ENCODE results near the gene TRAF1. TPM values are rescaled to one million over a fixed set of nuclear protein-coding genes. Genes with fewer than 3 reads are reported as not detected.
A peak's percentile ranks its signal among the peaks of the same experiment; 100 is the strongest.

Gene TRAF1
- total and polyA plus RNA-seq, 3 donors from 2014 or later, result 3.9 to 8.6 (median 6.5) TPM

DNA sequence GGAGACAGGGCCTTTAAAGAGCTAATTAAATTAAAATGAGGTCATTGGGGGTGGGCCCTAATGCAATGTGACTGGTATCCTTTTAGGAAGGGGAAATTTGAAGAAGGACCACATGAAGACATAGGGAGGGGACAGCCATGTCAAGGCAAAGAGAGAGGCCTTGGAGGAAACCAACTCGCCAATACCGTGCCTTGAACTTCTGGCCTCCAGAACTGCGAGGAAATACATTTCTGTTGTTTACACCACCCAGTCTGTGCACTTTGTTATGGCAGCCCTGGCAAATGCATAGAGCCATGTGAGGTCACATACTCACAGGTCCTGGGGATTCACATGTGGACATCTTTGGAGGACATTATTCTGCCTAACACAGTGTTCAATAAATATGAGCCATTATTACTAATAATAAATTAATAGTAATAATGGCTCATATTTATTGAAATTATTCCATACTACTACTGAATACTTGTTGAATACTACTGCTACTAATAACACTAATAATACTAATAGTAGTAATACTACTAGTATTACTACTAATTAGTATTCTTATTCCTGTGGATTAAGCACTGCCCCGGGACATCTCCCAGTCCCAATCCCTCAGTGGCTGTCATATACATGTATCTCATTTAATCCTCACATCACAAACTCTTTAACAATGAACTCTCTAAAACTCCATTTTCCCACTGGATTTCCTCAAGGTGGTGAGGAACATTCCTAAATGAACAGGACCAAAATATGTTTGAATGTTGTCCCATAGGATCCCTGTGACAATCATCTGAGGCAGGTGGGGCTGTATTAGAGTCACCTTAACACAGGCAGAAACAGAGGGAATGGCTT lies 8.4 kb downstream of the TRAF1 start:
- H3K4me1 ChIP-seq, result peaks cover 31% of the 10 kb centered on the region
- H3K36me3 ChIP-seq (ENCODE audit: low read depth, missing control alignments), result no peaks in the 10 kb centered on the region
- no peaks in the 10 kb centered on the region for H3K9me3 ChIP-seq
- 85 to 90% methylated on average over 4 of the region's 4 CpGs for WGBS, 2 donors
- H3K27me3 ChIP-seq, result no peaks in the 10 kb centered on the region
- no peak overlapping the region for H3K4me3 ChIP-seq
- intact Hi-C loops (cut with DNase I; ENCODE audit: low total_unique reads), result no loop called here
- no peak for DNase-seq
- TF ChIP-seq POLR2A (IDR thresholded peaks at IDR 0.05) (no peak), CTCF (IDR thresholded peaks at IDR 0.05) (no peak)
- peak overlapping the region; percentile 84 to 86 for H3K27ac ChIP-seq

DNA sequence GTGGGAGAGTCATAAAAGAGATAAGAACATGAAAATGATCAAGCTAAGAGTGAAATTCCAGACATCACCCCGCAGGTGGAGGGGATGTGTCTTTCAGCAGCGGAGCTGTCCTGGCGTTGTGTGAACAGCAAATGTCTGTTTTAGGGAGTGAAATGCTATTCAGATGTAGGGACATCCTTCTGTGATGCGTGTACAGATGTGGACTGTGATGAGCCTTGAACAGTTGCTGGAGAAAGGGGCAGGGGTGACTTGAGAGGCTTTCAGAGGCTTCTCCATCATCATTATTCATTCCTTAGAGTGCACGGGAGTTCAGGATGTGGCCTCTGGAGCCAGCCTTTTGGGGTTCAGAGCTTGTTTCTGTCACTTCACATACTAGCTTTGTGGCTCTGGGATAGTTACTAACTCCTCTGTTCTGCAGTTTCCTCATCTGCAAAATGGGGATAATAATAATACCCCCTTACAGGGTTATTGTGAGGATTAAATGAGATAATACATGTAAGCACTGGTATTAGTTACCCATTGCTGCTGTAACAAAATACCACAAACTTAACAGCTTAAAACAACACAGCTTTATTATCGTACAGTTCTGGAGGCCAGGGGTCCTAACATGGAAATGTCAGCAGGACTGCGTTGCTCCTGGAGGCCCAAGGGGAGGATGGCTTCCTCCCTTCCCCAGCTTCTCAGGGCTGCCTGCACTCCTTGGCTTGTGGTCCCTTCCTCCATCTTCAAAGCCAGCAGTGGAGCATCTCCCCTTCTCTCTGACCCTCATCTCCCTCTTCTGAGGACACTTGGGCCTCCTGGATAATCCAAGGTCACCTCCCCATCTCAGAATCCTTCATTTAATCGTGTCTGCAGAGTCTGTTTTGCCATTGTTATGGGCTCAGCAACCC lies 9.4 kb downstream of the TRAF1 start:
- Histone ChIP-seq H3K9me3 (no peaks in the 10 kb centered on the region), H3K36me3 (ENCODE audit: low read depth, missing control alignments) (no peaks in the 10 kb centered on the region), H3K27ac (peak overlapping the region; percentile 37 to 86), H3K4me3 (no peak overlapping the region), H3K27me3 (no peaks in the 10 kb centered on the region), H3K4me1 (peaks cover 31% of the 10 kb centered on the region)
- intact Hi-C loops (cut with DNase I; ENCODE audit: low total_unique reads), result no loop called here
- no peak for TF ChIP-seq CTCF (IDR thresholded peaks at IDR 0.05)
- TF ChIP-seq POLR2A (IDR thresholded peaks at IDR 0.05), result no peak
- DNase-seq, result no peak
- 81 to 82% methylated on average over 8 of the region's 8 CpGs for WGBS, 2 donors

DNA sequence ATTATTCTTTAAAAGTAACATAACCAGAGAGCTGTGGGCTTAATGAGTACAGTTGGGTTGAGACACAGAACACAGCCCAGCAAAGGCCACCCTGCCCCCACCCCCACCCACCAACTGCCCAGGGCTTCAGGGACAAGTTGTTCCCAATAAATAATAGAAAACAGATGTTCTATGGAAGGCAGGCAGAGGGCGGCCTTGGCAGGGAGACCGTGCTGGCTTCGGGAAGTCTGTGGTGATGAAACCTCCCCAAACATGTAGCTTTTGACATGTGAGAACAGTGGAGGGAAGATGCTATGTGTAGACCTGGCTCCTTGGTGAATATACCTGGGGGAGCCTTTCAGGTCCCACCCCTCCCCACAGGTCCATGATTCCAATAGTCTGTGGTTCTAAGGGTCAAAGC lies 10.0 kb downstream of the TRAF1 start:
- 46 to 75% methylated on average over 1 to 3 of the region's 3 CpGs for WGBS, 2 donors
- no peaks in the 10 kb centered on the region for H3K27me3 ChIP-seq
- H3K4me1 ChIP-seq, result peaks cover 31% of the 10 kb centered on the region
- peak overlapping the region; percentile 37 to 76 for H3K27ac ChIP-seq
- no peak for TF ChIP-seq POLR2A (IDR thresholded peaks at IDR 0.05)
- peak in 2 of 3 experiments; percentile 15 to 18 for TF ChIP-seq CTCF (IDR thresholded peaks at IDR 0.05)
- no peaks in the 10 kb centered on the region for H3K36me3 ChIP-seq (ENCODE audit: low read depth, missing control alignments)
- intact Hi-C loops (cut with DNase I; ENCODE audit: low total_unique reads), result no loop called here
- H3K4me3 ChIP-seq, result no peak overlapping the region
- H3K9me3 ChIP-seq, result no peaks in the 10 kb centered on the region
- DNase-seq, result peak; percentile 72

DNA sequence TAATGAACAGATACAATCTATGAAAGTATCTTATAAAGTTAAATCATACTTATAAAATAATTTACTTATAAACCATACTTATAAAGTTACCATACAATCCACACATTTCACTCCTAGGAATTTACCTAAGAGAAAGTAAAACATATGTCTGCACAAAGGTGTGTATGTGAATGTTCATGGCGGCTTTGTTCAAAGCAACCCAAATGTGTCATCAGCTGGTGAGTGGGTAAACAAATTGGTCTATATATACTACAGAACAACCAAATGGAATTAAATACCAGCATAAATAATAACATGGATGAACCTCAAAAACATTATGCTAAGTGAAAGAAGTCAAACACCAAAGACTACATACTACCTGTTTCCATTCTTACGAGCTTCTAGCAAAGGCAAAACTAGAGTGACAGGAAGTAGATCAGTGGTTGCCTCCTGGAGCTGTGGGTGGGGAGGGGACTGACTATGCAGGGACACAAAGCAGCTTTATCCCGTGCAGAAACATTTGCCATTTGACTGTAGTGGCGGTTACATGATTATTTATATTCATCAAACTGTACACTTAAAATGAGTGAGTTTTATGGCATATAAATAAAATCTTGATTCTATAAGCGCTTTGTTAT lies 10.6 kb downstream of the TRAF1 start:
- intact Hi-C loops (cut with DNase I; ENCODE audit: low total_unique reads), result no loop called here
- H3K27ac ChIP-seq, result peak overlapping the region; percentile 6 to 76
- 66 to 71% methylated on average over 5 of the region's 5 CpGs for WGBS, 2 donors

More for the DNA sequence above, 10.6 kb downstream of the TRAF1 start:
- no peaks in the 10 kb centered on the region for H3K27me3 ChIP-seq
- no peaks in the 10 kb centered on the region for H3K36me3 ChIP-seq (ENCODE audit: low read depth, missing control alignments)
- no peaks in the 10 kb centered on the region for H3K9me3 ChIP-seq
- H3K4me3 ChIP-seq, result no peak overlapping the region
- H3K4me1 ChIP-seq, result peaks cover 31% of the 10 kb centered on the region
- TF ChIP-seq CTCF (IDR thresholded peaks at IDR 0.05), result no peak
- no peak for TF ChIP-seq POLR2A (IDR thresholded peaks at IDR 0.05)
- DNase-seq, result no peak

All from testis (tissue), 3 donors.